IPS DF 19.7 (cell line): ENCODE measurements around the gene TULP4.
A peak's percentile ranks its signal among the peaks of the same experiment; 100 is the strongest.
"Not testable (repeated sequence)": the region's sequence is repeated elsewhere in the genome, so short reads cannot be mapped to it uniquely, and the experiment has no call there.

Source experiments
- DNase-seq: peaks from one replicate; pipeline ENCODE4 v3.0.0-alpha.2; 2013; ENCODE audit warnings: low read depth, low spot score

Gene TULP4

DNA sequence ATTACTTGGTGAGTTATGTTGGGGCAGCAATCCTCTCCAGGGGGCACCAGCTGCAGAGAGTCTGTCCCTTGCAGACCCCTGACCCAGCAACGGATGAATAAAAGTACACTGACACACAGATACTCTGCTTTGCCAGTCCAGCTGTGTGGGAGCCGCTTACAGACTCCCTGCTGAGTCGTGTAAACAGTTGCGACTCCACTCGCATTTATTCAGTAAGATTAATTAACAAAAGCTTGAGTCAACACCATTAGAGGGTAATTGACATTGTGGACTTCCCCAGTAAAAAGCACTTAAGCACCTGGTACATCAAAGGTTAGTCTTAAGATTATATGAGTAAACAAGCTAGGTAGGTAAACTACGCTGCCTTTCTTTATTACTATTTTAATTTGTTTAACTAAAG lies 155.7 kb downstream of the TULP4 start:
- peak; percentile 30 for DNase-seq

DNA sequence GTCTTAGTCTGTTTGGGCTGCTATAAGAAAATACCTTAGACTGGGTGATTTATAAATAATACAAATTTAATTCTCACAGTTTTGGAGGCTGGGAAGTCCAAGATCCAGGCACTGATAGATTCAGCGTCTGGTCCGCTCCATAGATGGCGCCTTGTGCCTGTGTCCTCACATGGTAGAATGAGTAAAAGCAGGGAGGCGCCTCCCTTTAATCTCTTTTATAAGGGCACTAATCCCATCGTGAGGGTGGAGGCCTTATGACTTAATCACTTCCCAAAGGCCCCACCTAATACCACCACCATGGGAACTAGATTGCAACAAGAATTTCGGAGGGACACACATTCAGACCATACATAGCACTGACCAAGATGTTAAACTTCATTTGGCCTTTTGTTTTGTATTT lies 156.4 kb downstream of the TULP4 start:
- no peak for DNase-seq

DNA sequence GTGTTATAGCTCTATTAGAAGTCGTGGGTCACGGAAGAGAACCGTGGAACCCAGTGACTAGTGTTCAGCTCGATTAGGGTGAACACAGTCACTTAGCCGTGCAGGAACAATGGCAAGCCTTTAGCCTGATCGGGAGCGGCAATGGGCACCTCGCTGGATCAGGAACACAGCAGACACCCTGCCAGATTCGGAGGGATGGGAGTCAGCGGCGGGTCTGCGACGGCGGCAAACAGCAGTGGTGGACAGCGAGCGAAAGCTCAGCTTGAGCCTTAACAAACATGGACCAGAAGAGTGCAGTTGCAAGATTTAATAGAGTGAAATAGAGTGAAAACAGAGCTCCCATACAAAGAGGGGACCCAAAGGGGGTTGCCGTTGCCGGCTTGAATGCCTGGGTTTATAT lies 157.8 kb downstream of the TULP4 start:
- DNase-seq: not testable (repeated sequence)

DNA sequence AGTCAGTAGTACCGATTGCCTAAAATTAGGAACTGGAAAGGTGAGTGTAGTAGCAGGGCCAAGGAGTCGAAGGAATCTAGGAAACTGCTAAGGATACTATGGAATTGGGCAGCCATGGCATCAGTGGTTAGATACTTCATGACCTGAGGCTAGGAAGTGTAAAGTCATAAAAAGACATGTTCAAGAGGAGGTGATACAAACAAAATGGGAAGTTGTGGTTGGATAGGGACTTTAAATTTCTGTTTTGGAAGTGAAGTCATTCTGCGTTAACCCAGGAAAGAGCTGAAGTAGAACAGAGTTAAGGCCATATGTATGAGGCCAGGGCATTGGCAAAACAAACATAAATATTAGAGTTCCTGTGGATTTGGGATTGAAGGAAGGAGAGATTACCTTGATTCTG lies 159.1 kb downstream of the TULP4 start:
- no peak for DNase-seq

DNA sequence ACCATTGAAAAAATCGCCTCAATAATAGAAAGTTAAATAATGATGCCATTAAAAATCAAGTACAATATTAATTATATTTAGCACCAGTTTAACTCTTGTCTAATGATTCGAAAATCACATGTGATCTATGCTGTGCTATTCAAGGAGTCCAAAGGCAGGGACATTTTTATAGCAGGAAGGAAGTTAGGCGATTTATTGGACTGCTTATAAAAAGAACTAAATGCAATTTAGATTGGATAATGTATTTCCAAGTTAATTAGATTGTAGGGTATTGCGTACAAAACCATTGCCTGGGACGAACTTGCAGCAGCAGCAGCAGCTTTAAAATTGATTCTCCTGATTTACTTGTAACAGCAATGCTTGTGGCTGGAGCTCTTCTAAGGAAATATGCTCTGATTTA lies 160.2 kb downstream of the TULP4 start:
- no peak for DNase-seq

DNA sequence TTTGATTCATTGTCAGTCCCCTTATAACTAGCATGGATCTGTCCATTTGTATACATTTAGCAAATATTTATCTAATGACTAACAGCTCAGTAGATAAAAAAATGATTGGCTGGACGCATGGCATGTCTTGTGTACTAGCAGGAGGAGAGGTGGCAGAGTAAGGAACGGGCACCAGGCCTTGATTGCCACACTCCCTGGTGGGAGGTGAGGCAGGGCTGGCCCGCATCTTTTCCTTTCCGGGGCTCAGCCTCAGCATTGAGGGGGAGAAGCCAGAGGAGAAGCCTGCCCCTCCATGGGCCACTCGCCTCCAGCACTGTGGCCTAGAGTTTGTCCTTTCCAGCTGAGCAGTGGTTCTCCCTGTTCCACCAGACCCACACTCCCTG lies 162.7 kb downstream of the TULP4 start:
- no peak for DNase-seq

DNA sequence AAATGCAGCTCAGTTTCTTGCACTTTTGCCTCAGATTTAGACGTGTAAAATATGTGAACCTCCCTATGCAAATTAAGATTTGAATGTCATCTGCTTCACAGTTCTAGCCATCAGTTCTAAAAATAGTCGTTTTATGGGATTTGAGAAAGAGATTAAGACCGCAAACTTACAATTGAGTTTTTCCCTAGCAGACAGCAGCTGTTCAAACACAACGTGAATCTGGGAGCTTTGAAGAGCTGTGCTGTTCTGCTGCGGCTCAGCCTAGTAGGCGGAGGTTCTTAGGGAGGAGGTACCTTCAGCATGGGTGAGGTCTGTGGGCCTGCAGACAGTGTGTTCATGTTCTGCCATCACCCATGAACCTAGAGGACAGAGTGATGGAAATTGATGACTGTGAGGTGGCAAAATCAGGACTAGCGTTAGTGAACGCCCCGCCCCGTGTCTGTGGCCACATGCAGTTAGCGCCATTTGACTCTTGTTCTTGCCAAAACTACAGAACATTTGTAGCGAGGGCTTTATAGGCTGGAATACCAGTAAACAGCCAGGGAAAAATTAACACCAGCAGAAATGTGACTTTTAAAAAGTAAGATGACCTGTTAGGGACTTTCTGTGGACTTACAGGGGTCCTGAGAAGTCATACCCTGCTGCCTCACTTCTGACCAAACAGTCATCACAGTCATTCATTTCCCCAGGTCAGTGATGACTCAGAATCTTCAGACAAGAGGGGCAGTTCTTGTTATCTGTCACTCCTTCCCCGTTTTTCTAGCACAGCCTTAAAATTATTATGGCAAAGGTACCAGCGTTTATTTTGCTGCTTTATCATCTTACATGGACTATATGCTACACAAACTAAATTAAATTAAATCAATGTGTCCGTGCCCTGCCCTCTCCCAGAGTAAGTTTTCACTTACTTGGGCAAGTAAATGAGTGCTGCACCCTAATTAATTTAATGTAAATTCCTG lies 163.4 kb downstream of the TULP4 start:
- no peak for DNase-seq

DNA sequence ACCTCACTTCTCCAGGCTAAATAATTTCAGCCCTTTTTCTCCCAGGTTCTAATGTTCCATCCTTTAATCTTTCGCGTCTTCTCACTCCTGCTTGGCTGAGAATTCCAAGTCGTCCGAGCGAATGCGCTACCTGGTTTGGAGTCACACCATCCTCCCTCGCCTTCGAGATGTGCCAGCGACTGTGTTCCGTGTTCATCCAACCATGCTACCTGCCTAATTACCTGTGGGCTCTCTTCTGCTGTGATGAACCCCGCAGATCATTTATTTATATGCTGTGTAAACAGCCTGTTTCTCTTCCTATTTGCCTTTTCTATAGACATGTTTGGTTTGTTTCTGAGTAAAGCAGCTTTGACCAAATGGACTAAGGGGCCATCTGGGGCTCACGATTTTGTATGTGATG lies 164.1 kb downstream of the TULP4 start:
- DNase-seq: no peak

DNA sequence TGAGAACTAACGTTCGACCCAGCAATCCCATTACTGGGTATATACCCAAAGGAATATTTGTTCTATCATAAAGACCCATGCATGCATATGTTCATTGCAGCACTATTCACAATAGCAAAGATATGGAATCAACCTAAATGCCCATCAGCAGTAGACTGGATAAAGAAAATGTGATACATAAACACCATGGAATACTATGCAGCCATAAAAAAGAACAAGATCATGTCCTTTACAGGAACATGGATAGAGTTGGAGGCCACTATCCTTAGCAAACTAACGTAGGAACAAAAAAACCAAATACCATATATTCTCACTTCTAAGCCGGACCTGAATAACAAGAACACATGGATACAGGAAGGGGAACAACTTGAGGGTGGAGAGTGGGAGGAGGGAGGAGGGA lies 165.5 kb downstream of the TULP4 start:
- not testable (repeated sequence) for DNase-seq

DNA sequence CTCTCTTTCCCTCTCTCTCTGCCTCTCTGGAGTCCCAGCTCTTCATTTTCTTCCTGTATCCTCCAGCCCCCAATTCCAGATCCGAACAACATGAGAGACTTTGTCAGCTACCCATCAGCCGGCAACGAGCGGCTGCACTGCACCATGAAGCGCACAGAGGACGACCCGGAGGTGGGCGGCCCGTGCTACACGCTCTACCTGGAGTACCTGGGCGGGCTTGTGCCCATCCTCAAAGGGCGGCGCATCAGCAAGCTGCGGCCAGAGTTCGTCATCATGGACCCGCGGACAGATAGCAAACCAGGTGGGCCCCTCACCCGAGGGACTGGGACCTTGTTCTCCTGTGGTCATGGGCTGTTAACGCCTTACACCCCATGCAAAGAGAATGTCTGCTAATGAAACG lies 168.7 kb downstream of the TULP4 start:
- DNase-seq: no peak

DNA sequence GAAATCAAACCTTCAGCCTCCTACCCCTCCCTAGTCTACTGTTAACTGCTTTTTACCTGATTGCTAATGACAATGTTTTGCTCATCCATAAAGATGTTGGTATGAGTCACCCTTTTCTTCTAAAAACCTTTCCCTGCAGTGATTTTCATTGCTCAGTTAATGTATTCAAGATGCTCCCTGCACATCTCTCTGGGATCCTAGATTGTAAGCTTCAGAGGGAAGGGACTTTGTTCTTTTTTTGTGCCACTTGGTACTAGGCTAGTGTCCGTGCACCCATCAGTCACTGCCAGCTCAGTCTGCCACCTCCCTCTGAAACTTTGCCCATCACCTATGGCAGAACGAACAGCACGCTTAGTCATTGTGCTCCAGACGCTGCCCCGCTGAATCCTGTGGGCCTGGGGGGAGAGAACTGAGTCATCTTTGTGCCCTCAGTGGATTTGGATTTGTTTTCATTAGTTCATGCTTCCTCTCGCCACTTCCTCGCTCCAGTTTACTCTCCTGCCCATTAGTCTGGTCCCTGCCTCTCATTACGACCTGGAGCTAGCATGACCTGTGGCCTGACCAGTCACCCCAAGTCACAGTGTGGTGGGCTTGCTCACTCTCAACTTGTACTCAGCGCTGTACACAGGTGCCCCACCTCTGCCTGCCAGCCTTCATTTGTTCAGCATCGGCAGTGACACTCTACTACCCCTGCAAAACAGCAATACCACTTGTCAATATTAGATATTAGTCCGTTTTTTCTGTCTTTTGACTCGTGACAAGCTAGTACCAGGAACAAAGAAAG lies 169.6 kb downstream of the TULP4 start:
- DNase-seq: no peak

DNA sequence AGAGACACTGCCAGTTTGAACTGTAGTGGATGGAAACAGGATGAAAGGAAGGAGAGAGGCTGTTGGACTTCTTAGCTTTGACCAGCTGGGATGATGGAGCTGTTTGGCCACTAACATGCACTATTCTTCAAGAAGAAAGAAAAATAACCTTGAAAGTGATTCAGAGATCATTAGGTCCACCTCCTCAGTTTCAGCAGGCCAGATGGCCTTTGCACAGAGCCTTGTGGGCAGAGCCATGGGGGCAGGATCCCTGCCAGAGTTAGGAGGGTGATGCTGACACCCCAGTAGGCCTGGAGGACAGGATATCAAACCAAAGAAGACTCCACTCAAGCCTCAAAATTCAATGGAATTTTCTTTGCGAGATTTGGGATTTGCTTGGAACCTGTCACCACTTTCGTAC lies 173.2 kb downstream of the TULP4 start:
- DNase-seq: no peak

DNA sequence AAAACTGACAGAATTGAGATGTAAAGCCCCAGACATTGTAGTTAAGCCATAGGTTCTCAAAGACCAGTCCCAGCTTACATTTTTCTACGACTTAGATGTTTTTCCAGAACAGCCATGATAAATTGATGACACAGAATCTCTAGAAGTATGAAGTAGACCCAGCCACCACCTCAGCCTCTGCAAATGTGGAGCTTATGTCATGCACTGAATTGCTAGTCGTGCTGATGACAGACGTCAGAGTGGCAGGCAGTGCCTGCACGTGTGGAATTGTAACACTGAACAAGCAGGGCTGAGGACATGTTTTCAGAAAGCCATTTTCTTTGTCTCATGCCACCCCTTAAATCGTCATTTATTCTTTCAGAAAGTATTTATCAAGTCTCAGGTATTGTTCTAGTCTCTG lies 175.2 kb downstream of the TULP4 start:
- DNase-seq: no peak

DNA sequence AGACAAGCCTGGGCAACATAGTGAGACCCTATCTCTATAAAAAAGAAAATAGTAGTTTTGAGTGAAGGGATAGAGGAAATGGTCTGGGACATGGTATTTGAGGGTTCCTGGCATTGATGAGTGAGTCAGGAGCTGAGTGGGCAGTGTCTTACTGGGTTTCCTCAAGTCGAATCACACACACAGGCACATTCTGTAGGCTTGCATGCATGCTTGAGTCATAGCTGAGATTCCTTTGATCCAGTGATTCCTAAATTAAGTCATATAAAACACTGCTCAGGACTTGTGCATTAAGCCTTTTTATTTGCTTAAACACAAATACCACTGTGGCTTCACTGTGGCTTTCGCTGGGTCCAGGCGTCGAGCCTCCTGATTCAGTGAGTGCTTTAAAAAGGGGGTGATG lies 175.8 kb downstream of the TULP4 start:
- no peak for DNase-seq

DNA sequence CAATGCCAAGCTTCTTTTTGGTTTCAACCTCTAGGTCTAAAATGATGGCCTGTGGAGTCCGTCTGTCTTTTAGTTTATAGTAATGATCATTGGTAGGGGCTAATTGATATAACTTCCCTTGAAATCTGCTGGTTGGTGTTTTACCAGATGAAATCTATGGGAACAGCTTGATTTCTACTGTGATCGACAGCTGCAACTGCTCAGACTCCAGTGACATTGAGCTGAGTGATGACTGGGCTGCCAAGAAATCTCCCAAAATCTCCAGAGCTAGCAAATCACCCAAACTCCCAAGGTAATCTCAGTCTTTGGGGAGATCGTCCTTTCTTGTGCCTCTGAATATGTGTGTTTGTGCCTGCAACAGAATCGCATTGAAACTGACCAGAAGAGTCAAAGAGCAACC lies 177.2 kb downstream of the TULP4 start:
- no peak for DNase-seq

DNA sequence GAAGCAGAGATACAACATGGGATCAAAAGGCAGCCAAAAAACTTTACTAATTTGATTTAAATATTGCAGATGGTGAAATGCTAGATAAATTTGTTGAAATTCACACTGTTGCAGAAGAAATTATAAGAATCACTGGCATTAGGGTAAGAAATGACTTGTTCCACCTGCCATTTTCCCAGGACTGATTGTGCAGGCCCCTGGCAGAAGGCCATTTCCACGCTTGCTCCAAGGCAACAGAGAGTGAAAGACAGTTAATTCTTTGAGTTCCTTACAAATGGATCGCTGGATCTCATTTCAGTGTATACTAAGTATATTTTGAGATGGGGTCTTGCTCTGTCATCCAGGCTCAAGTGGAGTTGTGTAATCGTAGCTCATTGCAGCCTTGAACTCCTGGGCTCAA lies 180.6 kb downstream of the TULP4 start:
- no peak for DNase-seq

DNA sequence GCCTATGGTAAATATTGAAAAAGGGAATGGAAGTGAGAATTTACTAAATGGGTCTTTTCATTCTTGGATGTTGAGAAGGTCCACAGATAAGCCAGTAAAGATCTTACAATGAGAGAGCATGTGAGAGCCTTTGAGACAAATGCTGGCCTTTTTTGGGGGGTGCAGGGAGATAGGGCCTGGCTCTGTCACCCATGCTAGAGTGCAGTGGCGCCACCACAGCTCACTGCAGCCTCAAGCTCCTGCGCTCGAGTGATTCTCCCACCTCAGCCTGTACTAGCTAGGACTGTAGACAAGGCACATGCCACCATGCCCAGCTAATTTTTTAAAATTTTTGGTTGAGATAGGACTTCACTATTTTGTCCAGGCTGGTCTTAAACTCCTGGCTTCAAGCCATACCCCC lies 184.4 kb downstream of the TULP4 start:
- no peak for DNase-seq

DNA sequence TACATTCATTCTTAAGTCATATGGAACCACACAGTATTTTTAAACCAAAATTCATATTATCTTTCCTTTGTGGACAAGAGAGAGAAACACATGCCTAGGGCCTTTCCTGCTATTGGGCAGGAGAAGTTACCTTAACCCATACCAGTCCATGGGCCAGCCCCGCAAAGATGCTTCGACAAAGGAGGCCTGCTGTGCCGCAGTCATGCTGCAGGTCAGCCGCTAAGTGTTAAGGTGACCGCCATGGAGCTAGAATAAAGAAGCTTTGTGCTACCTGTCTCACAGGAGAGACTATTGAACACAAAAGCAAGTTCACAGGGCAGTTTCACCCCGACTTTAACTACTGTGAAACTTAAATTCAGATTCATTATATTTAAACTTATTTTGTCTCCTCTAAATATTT lies 185.4 kb downstream of the TULP4 start:
- DNase-seq: no peak

DNA sequence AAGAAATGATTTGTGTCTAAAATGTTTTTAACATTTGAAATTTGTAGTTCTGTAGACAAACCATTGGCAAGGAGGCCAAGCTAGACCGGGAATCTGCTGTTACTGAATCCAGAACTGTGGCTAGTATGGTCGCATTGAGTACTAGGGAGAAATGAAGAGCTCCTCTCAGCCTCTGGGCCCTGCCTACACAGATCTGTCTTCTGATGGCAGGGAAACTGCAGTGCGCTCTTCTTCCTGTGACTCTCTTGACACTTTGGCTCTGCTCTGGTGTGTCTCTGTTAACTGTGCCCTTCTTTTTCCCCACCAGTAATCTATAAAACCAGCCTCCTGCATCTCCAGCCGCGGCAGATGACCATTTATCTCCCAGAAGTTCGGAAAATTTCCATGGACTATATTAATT lies 186.1 kb downstream of the TULP4 start:
- DNase-seq: no peak

DNA sequence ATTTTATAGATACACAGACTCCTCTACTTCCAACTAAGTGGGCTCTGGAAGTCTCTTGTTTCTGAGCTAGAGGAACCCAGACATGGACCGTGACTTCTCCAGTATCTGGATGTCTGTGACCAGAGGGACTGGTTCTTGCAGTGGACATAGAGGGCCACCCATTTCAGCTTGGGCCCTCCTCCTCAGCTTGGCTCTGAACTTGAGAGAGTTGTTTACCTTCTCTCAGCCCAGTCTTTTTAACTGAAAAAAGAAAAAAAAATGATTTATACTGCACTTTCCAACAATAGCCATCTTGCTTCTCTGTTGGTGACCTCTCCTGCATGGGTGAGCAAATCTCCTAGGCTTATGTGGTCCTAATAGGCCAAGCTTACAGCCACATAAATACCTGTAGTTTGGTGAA lies 187.3 kb downstream of the TULP4 start:
- no peak for DNase-seq

DNA sequence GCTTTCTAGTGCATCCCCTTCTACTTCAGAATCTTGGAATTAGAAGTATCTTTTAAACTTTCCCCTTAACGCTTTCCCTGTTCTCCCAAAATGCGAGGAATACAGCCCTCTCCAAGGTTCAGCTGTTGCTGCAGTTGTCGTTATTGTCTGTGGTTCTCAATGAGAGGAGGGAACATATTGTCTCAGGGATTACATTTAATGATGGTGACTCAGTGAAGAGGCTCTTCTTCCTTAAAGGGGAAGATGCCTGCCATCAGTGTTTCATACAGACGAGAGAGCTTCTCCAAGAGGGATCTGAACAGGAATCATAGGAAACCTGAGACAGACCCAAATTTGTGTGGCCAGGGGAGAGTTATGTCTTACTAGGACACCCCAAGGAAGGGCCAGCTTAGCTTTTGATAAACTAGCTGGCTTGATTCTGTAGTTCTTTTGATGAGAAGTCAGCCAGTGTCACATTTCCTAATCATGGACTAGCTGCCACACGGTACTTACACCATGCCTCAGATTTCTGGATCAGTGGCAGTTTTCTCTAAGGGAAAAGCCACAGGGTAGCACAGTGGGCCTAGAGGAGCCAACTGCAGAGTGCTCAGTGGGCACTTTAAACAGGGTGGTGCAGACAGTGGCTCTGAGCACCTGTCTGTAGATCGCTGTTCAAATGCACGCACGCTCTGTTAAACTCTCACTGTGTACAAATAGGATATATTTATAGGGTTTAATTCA lies 187.9 kb downstream of the TULP4 start:
- DNase-seq: no peak
